PC-3 (cell line): ENCODE results near the gene KLK8. TPM values are rescaled to one million over a fixed set of nuclear protein-coding genes. Genes with fewer than 3 reads are reported as not detected.

Experiments used
- ATAC-seq: fragments of 200-7000 bp; cut with Tn5 transposase; 2 replicates; pipeline ENCODE4 v1.9.1; 2020; ENCODE audit warnings: mild to moderate bottlenecking, moderate library complexity
- BruUV-seq: library from RNA; stranded (reverse); fragments of 400-500 nt; replicated peaks from 2 replicates; lab custom pipeline; 2021; lab: Mats Ljungman, UMichigan
- CTCF ChIA-PET: fragments of 300-600 bp; sonication (Branson Sonifier 250); formaldehyde crosslinking; loops from one replicate; lab custom pipeline; 2022; ENCODE audit warnings: antibody characterized with exemption; lab: Charles Lee
- POLR2A ChIA-PET: fragments of 300-600 bp; sonication (Branson Sonifier 250); formaldehyde crosslinking; loops from one replicate; lab custom pipeline; 2022; ENCODE audit warnings: antibody characterized with exemption; ENCODE audit not compliant: unreplicated experiment; lab: Charles Lee
- DNase-seq: peaks from one replicate; pipeline ENCODE4 v3.0.0-alpha.2; 2015
- H2AFZ ChIP-seq: fragments of 300-600 bp; sonication (generic); 2 replicates; pipeline ENCODE4 v1.6.0; 2016; ENCODE audit warnings: antibody characterized with exemption, low read length
- H3F3A ChIP-seq: fragments of 300-600 bp; sonication (generic); one replicate; pipeline ENCODE4 v1.6.0; 2017; ENCODE audit warnings: antibody characterized with exemption, low read length, control low read depth, mild to moderate bottlenecking; ENCODE audit not compliant: unreplicated experiment
- H3K27ac ChIP-seq: fragments of 300-600 bp; sonication (generic); 2 replicates; pipeline ENCODE4 v1.5.1; 2016; ENCODE audit warnings: mild to moderate bottlenecking, low read length
- H3K27me3 ChIP-seq: fragments of 300-600 bp; sonication (generic); 2 replicates; pipeline ENCODE4 v1.6.1; 2016; ENCODE audit warnings: low read length, mixed read lengths
- H3K36me3 ChIP-seq: fragments of 300-600 bp; sonication (generic); 2 replicates; pipeline ENCODE4 v1.6.1; 2016; ENCODE audit warnings: low read depth, mixed run types, low read length, mixed read lengths
- H3K4me1 ChIP-seq: fragments of 300-600 bp; sonication (generic); 2 replicates; pipeline ENCODE4 v1.5.1; 2016; ENCODE audit warnings: low read length; ENCODE audit not compliant: insufficient read depth
- H3K4me2 ChIP-seq: fragments of 300-600 bp; sonication (generic); 2 replicates; pipeline ENCODE4 v1.6.0; 2016; ENCODE audit warnings: low read length
- H3K4me3 ChIP-seq: fragments of 300-600 bp; sonication (generic); 2 replicates; pipeline ENCODE4 v1.5.1; 2016; ENCODE audit warnings: mild to moderate bottlenecking, low read length, mixed read lengths
- H3K79me2 ChIP-seq: fragments of 300-600 bp; sonication (generic); 2 replicates; pipeline ENCODE4 v1.6.1; 2017; ENCODE audit warnings: low read length, mixed read lengths
- H3K9ac ChIP-seq: fragments of 300-600 bp; sonication (generic); 2 replicates; pipeline ENCODE4 v1.6.0; 2016; ENCODE audit warnings: mild to moderate bottlenecking, low read length
- H3K9me2 ChIP-seq: fragments of 300-600 bp; sonication (generic); replicated peaks from 2 replicates; pipeline ENCODE4 v1.6.1; 2016; ENCODE audit warnings: mixed run types, low read length, mixed read lengths
- H3K9me3 ChIP-seq: fragments of 300-600 bp; sonication (generic); 2 replicates; pipeline ENCODE4 v1.6.1; 2016; ENCODE audit warnings: low read length, mixed read lengths
- H4K20me1 ChIP-seq: fragments of 300-600 bp; sonication (generic); 2 replicates; pipeline ENCODE4 v1.6.1; 2016; ENCODE audit warnings: low read length, mixed read lengths
- EZH2 ChIP-seq: fragments of 300-600 bp; sonication (generic); IDR thresholded peaks from one replicate; pipeline ENCODE4 v1.6.1; 2017; ENCODE audit warnings: antibody characterized with exemption, mild to moderate bottlenecking, low read length; ENCODE audit not compliant: unreplicated experiment
- EZH2phosphoT487 ChIP-seq: fragments of 300-600 bp; sonication (generic); IDR thresholded peaks from 2 replicates; pipeline ENCODE4 v1.6.1; 2018; ENCODE audit warnings: mild to moderate bottlenecking, antibody characterized with exemption, low read length, borderline replicate concordance
- intact Hi-C: fragments of 100-400 bp; cut with micrococcal nuclease; formaldehyde crosslinking; loops from 2 replicates; pipeline ENCODE4 v1.9.0; 2023
- total RNA-seq: library from RNA; depleted of rRNA; stranded (reverse); fragments of >200 nt; gene quantifications from 2 replicates; pipeline ENCODE4 v1.2.3, GENCODE V29; 2014
- TF ChIP-seq, protein P1 (sequence below): fragments of 300-600 bp; sonication (generic); conservative IDR thresholded peaks from 2 replicates; pipeline ENCODE4 v1.5.1; 2017; ENCODE audit warnings: antibody characterized with exemption, low read depth, mild to moderate bottlenecking, low read length

The KLK8 gene
- total RNA-seq, 1 experiment from 2014 or later = 2.3 TPM

DNA sequence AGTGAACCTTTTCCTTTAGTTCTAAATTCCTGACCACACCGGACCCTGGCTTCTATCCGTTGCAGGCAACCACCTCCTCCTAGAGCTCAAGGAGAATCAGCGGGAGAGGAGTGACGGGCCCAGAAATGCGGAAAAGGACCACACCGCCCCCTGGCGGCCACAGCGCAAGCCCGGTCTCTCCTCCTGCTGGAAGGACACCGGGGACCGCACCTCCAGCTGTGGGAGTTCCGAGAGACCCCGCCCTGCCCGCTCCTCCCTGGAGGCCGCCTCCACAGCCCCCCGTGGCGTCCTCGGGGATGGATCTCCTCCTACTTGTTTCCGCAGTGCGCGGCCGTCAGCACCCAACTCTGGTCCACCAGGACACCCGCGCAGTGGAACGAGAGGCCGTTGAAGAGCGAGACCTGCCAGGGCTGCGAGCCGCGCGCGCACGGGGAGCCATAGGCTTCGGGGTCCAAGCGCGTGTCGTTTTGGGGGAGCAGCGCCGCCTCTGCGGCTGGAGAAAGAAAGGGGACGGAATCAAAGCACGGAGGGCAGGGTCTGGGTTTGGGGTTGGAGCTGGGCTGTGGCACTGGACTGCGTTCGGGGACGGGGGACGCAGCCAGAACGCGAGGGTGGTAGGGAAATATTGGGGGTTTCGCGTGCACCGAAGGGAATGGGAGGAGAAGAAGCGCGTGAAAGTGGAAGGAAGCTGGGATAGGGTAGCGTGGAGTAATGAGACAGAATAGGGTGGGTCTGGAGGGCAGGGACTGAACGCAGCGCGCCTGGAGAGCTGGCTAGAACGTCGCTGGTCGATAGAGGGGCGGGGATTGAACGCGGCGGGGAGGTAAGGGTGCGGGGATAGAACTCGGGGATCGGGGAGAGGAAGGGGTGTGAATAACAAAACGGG is 15.6 kb upstream of the KLK8 start:
- H3K9me3 ChIP-seq = 0 out of 2 replicates have a peak, but pooled peaks cover 4% of the 10 kb centered on the region
- ATAC-seq (peak; percentile 74), DNase-seq (peak; percentile 95)
- no peaks in the 10 kb centered on the region for H3K27me3 ChIP-seq
- POLR2A ChIA-PET = interaction anchor here (0.6 to 0.7 kb wide), 2 partner anchors 84 to 212 kb away, joined by 3 read pairs; no protein-coding TSS in a partner anchor
- BruUV-seq = TSS peak; percentile 27
- no peak overlapping the region for H3K27ac ChIP-seq
- peak overlapping the region; percentile 43 for H3K9ac ChIP-seq
- no peaks in the 10 kb centered on the region for H3K9me2 ChIP-seq
- TF ChIP-seq, protein P1, sequence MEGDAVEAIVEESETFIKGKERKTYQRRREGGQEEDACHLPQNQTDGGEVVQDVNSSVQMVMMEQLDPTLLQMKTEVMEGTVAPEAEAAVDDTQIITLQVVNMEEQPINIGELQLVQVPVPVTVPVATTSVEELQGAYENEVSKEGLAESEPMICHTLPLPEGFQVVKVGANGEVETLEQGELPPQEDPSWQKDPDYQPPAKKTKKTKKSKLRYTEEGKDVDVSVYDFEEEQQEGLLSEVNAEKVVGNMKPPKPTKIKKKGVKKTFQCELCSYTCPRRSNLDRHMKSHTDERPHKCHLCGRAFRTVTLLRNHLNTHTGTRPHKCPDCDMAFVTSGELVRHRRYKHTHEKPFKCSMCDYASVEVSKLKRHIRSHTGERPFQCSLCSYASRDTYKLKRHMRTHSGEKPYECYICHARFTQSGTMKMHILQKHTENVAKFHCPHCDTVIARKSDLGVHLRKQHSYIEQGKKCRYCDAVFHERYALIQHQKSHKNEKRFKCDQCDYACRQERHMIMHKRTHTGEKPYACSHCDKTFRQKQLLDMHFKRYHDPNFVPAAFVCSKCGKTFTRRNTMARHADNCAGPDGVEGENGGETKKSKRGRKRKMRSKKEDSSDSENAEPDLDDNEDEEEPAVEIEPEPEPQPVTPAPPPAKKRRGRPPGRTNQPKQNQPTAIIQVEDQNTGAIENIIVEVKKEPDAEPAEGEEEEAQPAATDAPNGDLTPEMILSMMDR = peak; percentile 98
- no peak for TF ChIP-seq EZH2phosphoT487
- no peaks in the 10 kb centered on the region for H4K20me1 ChIP-seq
- no peaks in the 10 kb centered on the region for H3K36me3 ChIP-seq
- peaks cover 24% of the 10 kb centered on the region for H3K4me1 ChIP-seq
- no peaks in the 10 kb centered on the region for H3K79me2 ChIP-seq
- peak overlapping the region; percentile 100 for H3K4me2 ChIP-seq
- no peaks in the 10 kb centered on the region for H3F3A ChIP-seq
- H2AFZ ChIP-seq = peak overlapping the region; percentile 88
- CTCF ChIA-PET = interaction anchor here (0.6 to 1.8 kb wide), 15 partner anchors 38 to 479 kb away, joined by 3 to 18 read pairs (median 3); no protein-coding TSS in a partner anchor
- intact Hi-C loops = loop anchor here (1.0 to 5.0 kb wide), 2 partner anchors 87 to 215 kb away; no protein-coding TSS in a partner anchor
- H3K4me3 ChIP-seq = peak overlapping the region; percentile 80

DNA sequence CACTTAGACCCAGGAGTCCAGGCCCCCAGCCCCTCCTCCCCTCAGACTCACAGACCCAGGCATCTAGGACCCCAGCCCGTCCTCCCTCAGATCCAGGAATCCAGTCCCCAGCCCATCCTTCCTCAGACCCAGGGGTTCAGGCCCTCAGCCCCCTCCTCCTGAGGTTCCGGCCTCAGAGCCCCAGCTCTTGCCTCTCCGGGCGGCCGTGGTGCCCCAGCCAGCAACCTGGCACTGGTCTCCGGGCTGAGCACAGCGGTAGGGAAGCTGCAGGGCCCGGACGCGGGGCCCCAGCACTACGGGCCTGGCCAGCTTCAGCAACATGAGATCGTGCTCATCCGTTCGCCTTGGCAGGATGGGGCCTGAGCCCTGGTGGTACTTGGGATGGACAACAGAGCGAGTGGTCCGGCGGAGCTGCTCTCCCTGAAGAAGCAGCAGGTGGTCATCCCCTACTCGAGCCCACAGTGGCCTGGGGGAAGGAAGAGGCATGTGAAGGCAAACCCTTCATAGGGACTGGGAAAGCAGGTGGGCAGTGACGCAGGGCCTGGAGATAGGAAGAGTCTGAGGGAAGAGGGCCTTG is 14.4 kb upstream of the KLK8 start:
- Histone ChIP-seq H3K36me3 (no peaks in the 10 kb centered on the region), H3K79me2 (no peaks in the 10 kb centered on the region), H3K9me2 (no peaks in the 10 kb centered on the region), H3K4me2 (no peak overlapping the region), H2AFZ (no peak overlapping the region), H3F3A (no peaks in the 10 kb centered on the region), H3K27ac (no peak overlapping the region), H3K9me3 (0 out of 2 replicates have a peak, but pooled peaks cover 4% of the 10 kb centered on the region), H3K4me1 (peaks cover 19% of the 10 kb centered on the region; the same call in 1 of the 2 replicates), H3K9ac (no peak overlapping the region), H4K20me1 (no peaks in the 10 kb centered on the region), H3K27me3 (no peaks in the 10 kb centered on the region), H3K4me3 (no peak overlapping the region)
- TF ChIP-seq EZH2 (no peak), EZH2phosphoT487 (no peak)
- TF ChIP-seq, protein P1 = no peak
- no peak for DNase-seq
- no peak for ATAC-seq
- no TSS peak for BruUV-seq
- intact Hi-C loops = loop anchor here (1.0 to 5.0 kb wide), 2 partner anchors 85 to 213 kb away; no protein-coding TSS in a partner anchor
- CTCF ChIA-PET = interaction anchor here (1.3 kb wide), 1 partner anchor 94 kb away, joined by 15 read pairs; no protein-coding TSS in a partner anchor
- POLR2A ChIA-PET = no interaction called here
